AG04449 (cell line): ENCODE measurements around the gene GRIA4.
"Not testable (repeated sequence)": the region's sequence is repeated elsewhere in the genome, so short reads cannot be mapped to it uniquely, and the experiment has no call there.

Experiments
- CTCF ChIA-PET: fragments of 350-600 bp; formaldehyde crosslinking; extraction: SDS; loops from one replicate; lab custom pipeline; 2021; ENCODE audit warnings: antibody characterized with exemption; lab: Yijun Ruan, JAX
- POLR2A ChIA-PET: fragments of 400-600, 350-600 bp; formaldehyde crosslinking; extraction: SDS; loops from one replicate; lab custom pipeline; 2020; ENCODE audit warnings: antibody characterized with exemption, inconsistent platforms; lab: Yijun Ruan, JAX
- DNase-seq: peaks from one replicate; pipeline ENCODE4 v3.0.0-alpha.2; 2010; ENCODE audit warnings: low read depth, low spot score
- H3K4me3 ChIP-seq: 2 replicates; pipeline ENCODE4 v1.5.1; 2011; ENCODE audit warnings: low read depth, mild to moderate bottlenecking, control low read depth, low read length
- TF ChIP-seq, protein P1 (sequence below): IDR thresholded peaks from one replicate; pipeline ENCODE4 v1.5.1; 2011; ENCODE audit warnings: mild to moderate bottlenecking, moderate library complexity, low read length, control low read depth, inconsistent platforms; ENCODE audit not compliant: insufficient read depth; ENCODE audit errors: missing control alignments

The GRIA4 gene

DNA sequence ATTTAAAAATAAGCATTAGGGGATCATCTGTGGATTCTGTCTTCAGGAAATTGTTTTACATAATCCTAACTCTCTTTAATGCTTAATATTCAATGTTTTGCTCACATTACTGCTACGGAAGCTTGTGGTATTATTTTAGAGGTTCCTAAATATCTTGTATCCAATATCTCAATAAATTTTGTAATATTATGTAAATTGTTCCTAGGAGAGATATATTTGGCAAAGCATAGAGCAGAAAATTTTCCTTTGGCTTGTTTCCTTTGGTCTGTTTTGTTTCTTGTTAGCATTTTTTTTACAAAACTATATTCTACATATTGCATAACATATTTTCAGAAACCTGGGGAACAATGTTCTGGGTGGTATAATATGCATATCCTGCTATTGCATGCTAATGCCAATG is 144.8 kb downstream of the GRIA4 start:
- CTCF ChIA-PET: no interaction called here
- TF ChIP-seq, protein P1, sequence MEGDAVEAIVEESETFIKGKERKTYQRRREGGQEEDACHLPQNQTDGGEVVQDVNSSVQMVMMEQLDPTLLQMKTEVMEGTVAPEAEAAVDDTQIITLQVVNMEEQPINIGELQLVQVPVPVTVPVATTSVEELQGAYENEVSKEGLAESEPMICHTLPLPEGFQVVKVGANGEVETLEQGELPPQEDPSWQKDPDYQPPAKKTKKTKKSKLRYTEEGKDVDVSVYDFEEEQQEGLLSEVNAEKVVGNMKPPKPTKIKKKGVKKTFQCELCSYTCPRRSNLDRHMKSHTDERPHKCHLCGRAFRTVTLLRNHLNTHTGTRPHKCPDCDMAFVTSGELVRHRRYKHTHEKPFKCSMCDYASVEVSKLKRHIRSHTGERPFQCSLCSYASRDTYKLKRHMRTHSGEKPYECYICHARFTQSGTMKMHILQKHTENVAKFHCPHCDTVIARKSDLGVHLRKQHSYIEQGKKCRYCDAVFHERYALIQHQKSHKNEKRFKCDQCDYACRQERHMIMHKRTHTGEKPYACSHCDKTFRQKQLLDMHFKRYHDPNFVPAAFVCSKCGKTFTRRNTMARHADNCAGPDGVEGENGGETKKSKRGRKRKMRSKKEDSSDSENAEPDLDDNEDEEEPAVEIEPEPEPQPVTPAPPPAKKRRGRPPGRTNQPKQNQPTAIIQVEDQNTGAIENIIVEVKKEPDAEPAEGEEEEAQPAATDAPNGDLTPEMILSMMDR: no peak
- POLR2A ChIA-PET: no interaction called here
- no peak overlapping the region for H3K4me3 ChIP-seq
- no peak for DNase-seq

DNA sequence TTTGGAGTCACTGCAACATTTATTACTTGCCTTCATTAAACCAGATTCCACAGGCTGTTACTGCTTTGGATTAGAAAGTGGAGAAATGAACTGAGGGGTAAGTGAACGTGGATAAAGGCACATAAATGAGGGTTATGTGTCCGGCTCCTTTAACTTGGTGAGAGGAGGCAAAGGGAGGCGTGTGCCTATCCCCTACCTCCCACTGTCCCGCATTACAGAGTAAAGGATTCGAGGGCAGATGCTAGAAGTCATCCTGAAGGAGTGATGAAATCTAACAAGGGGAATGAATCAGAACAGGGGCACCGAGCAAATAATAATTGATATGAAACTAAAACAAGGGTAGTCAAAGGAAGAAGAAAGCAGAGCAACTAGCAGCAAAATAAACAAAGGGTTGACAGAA is 147.2 kb downstream of the GRIA4 start:
- POLR2A ChIA-PET: no interaction called here
- DNase-seq: no peak
- no peak overlapping the region for H3K4me3 ChIP-seq
- CTCF ChIA-PET: no interaction called here
- TF ChIP-seq, protein P1: no peak

DNA sequence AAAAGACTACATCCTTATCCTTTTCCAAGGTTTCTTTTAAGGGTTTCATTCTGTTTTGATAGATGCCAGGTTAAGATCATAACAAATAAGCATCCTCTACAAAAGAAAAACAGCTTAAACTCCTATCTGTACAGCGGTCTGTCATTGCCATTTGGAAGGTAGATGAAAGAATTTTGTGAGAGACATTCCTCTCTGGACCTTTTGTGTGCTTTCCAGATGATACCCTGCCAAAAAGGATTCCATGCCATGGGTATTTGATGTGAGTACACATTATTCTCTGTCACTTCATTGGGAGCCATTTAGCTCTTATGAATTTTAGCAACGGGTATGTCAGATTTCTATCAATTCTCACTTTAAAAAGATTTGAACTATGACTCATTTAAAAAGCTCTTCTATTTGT is 153.7 kb downstream of the GRIA4 start:
- no peak for DNase-seq
- CTCF ChIA-PET: no interaction called here
- no peak overlapping the region for H3K4me3 ChIP-seq
- POLR2A ChIA-PET: no interaction called here
- TF ChIP-seq, protein P1: no peak

DNA sequence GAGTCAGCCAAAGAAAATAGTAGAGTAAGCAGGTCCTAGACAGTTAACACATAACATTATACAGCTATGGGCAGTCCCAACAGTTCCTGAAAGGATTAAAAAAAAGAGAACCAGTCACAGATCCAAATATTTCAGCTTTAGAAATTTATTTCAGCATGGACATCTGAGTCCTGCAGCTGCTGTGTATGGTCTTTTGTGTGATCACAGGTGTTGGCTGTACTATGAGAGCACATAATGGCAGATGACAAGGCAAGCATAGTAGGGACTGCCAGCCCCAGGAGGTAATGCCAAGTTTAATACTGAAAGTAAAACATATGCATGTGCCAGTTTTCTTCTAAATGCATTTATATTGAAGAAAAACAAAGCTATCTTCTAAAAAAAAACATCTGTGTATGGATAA is 158.1 kb downstream of the GRIA4 start:
- DNase-seq: no peak
- CTCF ChIA-PET: no interaction called here
- POLR2A ChIA-PET: no interaction called here

DNA sequence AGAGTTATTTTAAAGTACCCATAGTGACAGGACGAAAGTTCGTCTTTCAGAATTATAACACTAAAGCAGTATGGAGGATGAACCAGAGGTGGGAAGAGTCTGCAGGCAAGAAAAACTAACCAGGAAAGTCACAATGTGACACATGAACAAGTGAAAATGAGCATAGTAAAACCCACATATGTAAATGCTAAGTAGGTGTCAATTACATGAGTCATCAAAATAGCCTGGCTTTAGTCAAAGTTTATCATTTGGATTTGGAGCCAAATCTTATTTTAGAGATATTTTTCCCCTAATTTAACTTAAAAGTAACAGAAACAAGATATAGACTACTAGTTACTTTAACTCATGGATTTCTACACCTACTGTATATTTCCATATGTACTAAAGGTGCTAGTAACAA is 159.8 kb downstream of the GRIA4 start:
- CTCF ChIA-PET: no interaction called here
- TF ChIP-seq, protein P1: no peak
- no peak for DNase-seq
- H3K4me3 ChIP-seq: no peak overlapping the region
- POLR2A ChIA-PET: no interaction called here

More for the DNA sequence above, 158.1 kb downstream of the GRIA4 start:
- TF ChIP-seq, protein P1: no peak
- no peak overlapping the region for H3K4me3 ChIP-seq

DNA sequence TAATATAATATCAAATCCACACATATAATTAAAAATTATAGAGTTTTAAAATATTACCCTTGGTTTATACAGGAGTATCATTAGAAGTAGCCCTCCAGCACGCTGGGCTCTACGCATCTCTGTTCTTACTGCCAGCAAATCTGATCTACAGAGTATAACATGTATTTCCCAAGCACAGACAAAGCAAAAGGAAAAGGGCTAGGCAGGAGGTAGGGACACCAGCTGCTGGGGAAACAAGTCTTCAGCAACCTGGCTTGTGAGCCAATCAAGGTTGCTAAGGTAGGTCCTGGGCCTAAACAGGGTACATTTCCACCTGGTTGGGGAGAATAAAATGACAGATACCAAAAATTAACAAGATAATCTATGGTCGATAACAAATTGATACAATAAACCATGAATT is 163.6 kb downstream of the GRIA4 start:
- H3K4me3 ChIP-seq, CTCF ChIA-PET, POLR2A ChIA-PET, DNase-seq: not testable (repeated sequence)

DNA sequence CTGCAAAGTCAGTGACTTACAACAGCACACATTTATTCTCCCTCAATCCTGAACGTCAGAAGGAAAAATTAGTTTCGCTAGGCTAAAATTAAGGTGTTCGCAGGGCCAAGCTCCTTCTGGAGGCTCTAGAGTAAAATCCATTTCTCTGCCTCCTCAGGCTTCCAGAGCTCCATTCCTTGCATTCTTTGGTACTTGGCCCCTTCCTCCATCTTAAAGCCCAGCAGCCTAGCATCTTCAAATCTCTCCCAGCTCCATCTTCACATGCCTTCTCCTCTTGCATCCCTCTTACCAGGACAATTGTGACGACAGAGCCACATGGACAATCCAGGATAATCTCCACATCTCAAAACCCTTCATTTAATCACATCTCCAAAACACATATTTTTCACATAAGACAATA is 165.0 kb downstream of the GRIA4 start:
- CTCF ChIA-PET: no interaction called here
- POLR2A ChIA-PET: no interaction called here

More for the DNA sequence above, 165.0 kb downstream of the GRIA4 start:
- TF ChIP-seq, protein P1: no peak
- no peak overlapping the region for H3K4me3 ChIP-seq
- no peak for DNase-seq
